ENCODE data around the gene SCARF2. TPM values are rescaled to one million over a fixed set of nuclear protein-coding genes. Genes with fewer than 3 reads are reported as not detected.

The SCARF2 gene
- total RNA-seq, 1 experiment from 2014 or later, result 10.8 TPM

DNA sequence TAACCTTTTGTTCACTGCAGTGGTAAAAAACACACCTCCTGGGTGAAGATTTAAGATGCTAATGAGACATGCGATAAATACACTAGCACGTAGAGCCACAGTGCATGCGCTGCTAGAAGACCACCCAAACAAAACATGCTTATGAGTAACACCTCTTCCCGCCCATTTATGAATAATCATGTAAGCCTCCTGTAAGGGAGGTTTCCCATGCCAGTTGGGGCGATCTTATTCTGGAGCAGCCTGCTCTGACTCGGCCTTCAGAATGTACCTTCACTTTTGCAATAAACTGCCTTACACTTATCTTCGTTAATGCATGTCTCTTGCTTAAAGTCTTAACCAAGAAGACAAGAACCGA is 18.1 kb upstream of the SCARF2 start:
- Histone ChIP-seq H3K9ac (ENCODE audit: extremely low read depth, insufficient read length, low read length) (no peak overlapping the region), H3K9me3 (ENCODE audit: control insufficient read depth, low read depth, low read length) (no peaks in the 10 kb centered on the region), H2AFZ (ENCODE audit: low read length) (no peak overlapping the region), H3K27me3 (ENCODE audit: insufficient read depth, low read length) (no peaks in the 10 kb centered on the region), H3K23me2 (ENCODE audit: insufficient read length, low read depth, low read length, poor library complexity, severe bottlenecking) (no peaks in the 10 kb centered on the region), H3T11ph (ENCODE audit: low read length) (no peak overlapping the region), H3K14ac (ENCODE audit: insufficient read depth, low read length) (no peak overlapping the region), H2AK5ac (ENCODE audit: insufficient read length, low read length) (no peak overlapping the region), H4K5ac (ENCODE audit: insufficient read length, low read depth, low read length) (no peak overlapping the region), H2BK120ac (ENCODE audit: low read depth, low read length, poor library complexity, severe bottlenecking) (no peak overlapping the region), H2BK12ac (ENCODE audit: insufficient read length, low read depth, low read length) (no peak overlapping the region), H3K18ac (ENCODE audit: insufficient read length, low read depth, low read length) (no peak overlapping the region), H3K23ac (ENCODE audit: insufficient read length, low read depth, low read length) (no peak overlapping the region), H2BK5ac (ENCODE audit: insufficient read length, low read length) (no peak overlapping the region), H4K8ac (replicated peaks; ENCODE audit: insufficient read length, low read depth, low read length) (no peak overlapping the region), H3K79me2 (ENCODE audit: insufficient read depth, low read length) (no peaks in the 10 kb centered on the region), H4K91ac (ENCODE audit: insufficient read length, low read depth, low read length) (no peak overlapping the region), H3K56ac (ENCODE audit: insufficient read length, low read depth, low read length) (no peak overlapping the region), H4K20me1 (ENCODE audit: control insufficient read depth, insufficient read depth, insufficient read length) (no peaks in the 10 kb centered on the region), H2BK15ac (ENCODE audit: low read depth, low read length) (no peak overlapping the region), H3K4me2 (ENCODE audit: insufficient read depth, insufficient read length, low read length) (no peak overlapping the region), H3K79me1 (ENCODE audit: insufficient read depth, low read depth, low read length, poor library complexity, severe bottlenecking) (no peaks in the 10 kb centered on the region), H3K4ac (ENCODE audit: low read depth, low read length) (no peak overlapping the region), H3K27ac (ENCODE audit: insufficient read length, low read depth, low read length) (no peak overlapping the region), H2BK20ac (ENCODE audit: low read depth, low read length, poor library complexity, severe bottlenecking) (no peak overlapping the region), H3K4me1 (ENCODE audit: insufficient read depth, low read length) (0 out of 2 replicates have a peak, but pooled peaks cover 2% of the 10 kb centered on the region)
- no CpG with 5 or more reads among the region's 8 CpGs for WGBS (ENCODE audit: extremely low coverage, insufficient read length, low lambda C conversion rate)
- no peak for TF ChIP-seq CTCF (conservative IDR thresholded peaks at IDR 0.05)
- H3K27me3 Mint-ChIP-seq (ENCODE audit: low read depth), result peaks cover 2% of the 10 kb centered on the region
- H3K4me1 Mint-ChIP-seq, result peaks cover 15 to 21% of the 10 kb centered on the region in 2 experiments
- H3K9me3 Mint-ChIP-seq, result no peaks in the 10 kb centered on the region
- H3K4me3 Mint-ChIP-seq, result no peak overlapping the region
- H3K27ac Mint-ChIP-seq, result no peak overlapping the region
- peaks cover 2 to 15% (median 4%) of the 10 kb centered on the region in 3 experiments; a peak in 5 of 7 replicates for H3K36me3 Mint-ChIP-seq (ENCODE audit: insufficient read depth in 1 of 3, low read depth in 3 of 3)
- no peak for DNase-seq
